HEK293T (cell line): Measurements from ENCODE around the gene MRPL9.

ENCODE experiments used
- BHLHE40 ChIP-seq: fragments of 450-650 bp; IDR thresholded peaks from 2 replicates; pipeline ENCODE4 v1.6.1; 2016; ENCODE audit warnings: mild to moderate bottlenecking, moderate library complexity, borderline replicate concordance
- FOXM1 ChIP-seq: fragments of 450-650 bp; IDR thresholded peaks from 2 replicates; pipeline ENCODE4 v1.6.1; 2017; ENCODE audit warnings: mild to moderate bottlenecking, borderline replicate concordance
- NFRKB ChIP-seq: fragments of 450-650 bp; IDR thresholded peaks from 2 replicates; pipeline ENCODE4 v1.6.1; 2016; ENCODE audit warnings: mild to moderate bottlenecking, moderate library complexity
- PKNOX1 ChIP-seq: fragments of 450-650 bp; IDR thresholded peaks from 2 replicates; pipeline ENCODE4 v1.6.1; 2016
- SP1 ChIP-seq: fragments of 450-650 bp; IDR thresholded peaks from 2 replicates; pipeline ENCODE4 v1.6.1; 2017
- SUZ12 ChIP-seq: fragments of 450-650 bp; IDR thresholded peaks from 2 replicates; pipeline ENCODE4 v1.6.1; 2016; ENCODE audit warnings: mild to moderate bottlenecking
- TARDBP ChIP-seq: fragments of 450-650 bp; IDR thresholded peaks from 2 replicates; pipeline ENCODE4 v1.6.1; 2016

GRCh38 chr1:151779852-151780251 lies 16.6 kb upstream of the MRPL9 start:
- TF ChIP-seq PKNOX1 (no peak), SP1 (no peak), FOXM1 (no peak), NFRKB (no peak), TARDBP (no peak), BHLHE40 (no peak), SUZ12 (no peak)
